Measurements from ENCODE around the gene FGF1.

DNA sequence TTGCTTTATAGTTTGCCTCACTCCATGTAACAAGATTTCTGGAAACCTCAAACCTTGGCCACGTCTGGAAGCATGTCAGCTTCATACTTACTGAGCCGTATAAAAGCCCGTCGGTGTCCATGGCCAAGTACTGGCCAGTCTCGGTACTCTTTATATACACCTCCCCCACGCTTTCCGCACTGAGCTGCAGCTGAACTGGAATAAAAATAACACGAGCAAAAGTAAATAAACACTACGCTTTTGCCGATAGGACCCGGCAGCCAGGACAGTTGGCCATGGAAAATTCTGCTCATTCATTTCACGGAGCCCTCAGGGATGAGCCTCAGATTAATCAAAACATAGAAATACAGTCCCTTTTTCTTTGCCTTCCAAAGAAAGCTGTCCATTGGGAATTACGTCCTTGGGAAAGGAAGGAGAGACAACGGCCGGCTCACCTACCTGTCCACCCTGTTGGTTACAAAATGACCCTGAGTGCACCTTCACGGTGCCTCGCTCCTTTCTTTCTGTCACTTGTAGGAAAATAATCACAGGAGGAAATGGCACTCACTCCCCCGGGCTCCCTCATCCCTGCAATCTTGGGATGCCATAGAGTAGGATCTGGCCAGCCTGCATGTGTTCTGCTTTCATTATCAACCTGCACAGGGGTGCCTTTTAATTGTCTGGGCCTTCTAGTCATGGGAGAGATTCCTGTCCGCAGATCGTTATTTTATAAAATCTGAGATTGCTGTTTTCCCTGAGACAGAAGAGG is 85.1 kb downstream of the FGF1 start:
- no peak for TF ChIP-seq POLR2A (IDR thresholded peaks at IDR 0.05; ENCODE audit: low read depth, low read length)
- TF ChIP-seq POLR2AphosphoS5 (IDR thresholded peaks at IDR 0.05; ENCODE audit: low read depth, low read length), result no peak
- TF ChIP-seq POU2F2 (IDR thresholded peaks at IDR 0.05; ENCODE audit: low read depth, low read length), result no peak
- TF ChIP-seq SPI1 (IDR thresholded peaks at IDR 0.05; ENCODE audit: low read depth, low read length), result no peak

All from GM12891 (cell line).